ENCODE data around the gene NUP214. TPM values are rescaled to one million over a fixed set of nuclear protein-coding genes. Genes with fewer than 3 reads are reported as not detected.
"Not testable (repeated sequence)": the region's sequence is repeated elsewhere in the genome, so short reads cannot be mapped to it uniquely, and the experiment has no call there.

NUP214 gene
- total RNA-seq, 2 donors from 2014 or later = 105 to 107 TPM

- Mint-ChIP-seq H3K4me3 (no peak overlapping the region), H3K36me3 (ENCODE audit: low read depth) (peaks cover 3% of the 10 kb centered on the region), H3K27ac (no peak overlapping the region), H3K4me1 (peaks cover 4% of the 10 kb centered on the region), H3K27me3 (no peaks in the 10 kb centered on the region)
- no peaks in the 10 kb centered on the region for H3K9me3 ChIP-seq (ENCODE audit: control insufficient read depth, low read length, poor library complexity, severe bottlenecking)
- ATAC-seq = no peak
- DNase-seq = no peak
Observed at GRCh38 chr9:131187957-131188356, 62.6 kb downstream of the NUP214 start.

- ATAC-seq (no peak), DNase-seq (no peak)
- peaks cover 4% of the 10 kb centered on the region for H3K4me1 Mint-ChIP-seq
- H3K4me3 Mint-ChIP-seq = no peak overlapping the region
- no peaks in the 10 kb centered on the region for H3K27me3 Mint-ChIP-seq
- H3K27ac Mint-ChIP-seq = no peak overlapping the region
- no peaks in the 10 kb centered on the region for H3K9me3 ChIP-seq (ENCODE audit: control insufficient read depth, low read length, poor library complexity, severe bottlenecking)
- H3K36me3 Mint-ChIP-seq (ENCODE audit: low read depth) = peaks cover 3% of the 10 kb centered on the region
Observed at GRCh38 chr9:131188976-131189375, 63.6 kb downstream of the NUP214 start.

DNA sequence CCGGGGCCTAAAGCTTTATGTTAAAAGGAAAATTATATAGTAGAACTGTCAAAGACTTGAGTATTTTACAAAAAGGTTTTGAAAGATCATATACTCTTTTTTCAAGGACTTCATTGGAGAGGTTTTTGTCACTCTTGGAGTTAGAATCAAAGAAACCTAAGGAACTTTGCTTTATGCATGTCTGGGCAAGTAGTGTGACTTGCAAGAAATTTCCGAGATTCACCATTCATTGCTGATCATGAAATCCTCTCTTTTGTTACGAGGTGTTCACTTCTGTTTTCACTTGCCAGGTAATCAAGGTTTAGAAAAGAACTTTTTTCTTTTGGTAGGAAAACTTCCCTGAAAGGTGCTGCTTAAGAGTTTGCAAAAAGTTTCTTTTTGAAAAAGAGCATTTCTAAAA lies 64.8 kb downstream of the NUP214 start:
- Mint-ChIP-seq H3K4me1 (peaks cover 4% of the 10 kb centered on the region), H3K27me3 (no peaks in the 10 kb centered on the region), H3K4me3 (no peak overlapping the region), H3K27ac (no peak overlapping the region), H3K36me3 (ENCODE audit: low read depth) (peaks cover 6% of the 10 kb centered on the region)
- ATAC-seq = no peak
- no peak for DNase-seq
- H3K9me3 ChIP-seq (ENCODE audit: control insufficient read depth, low read length, poor library complexity, severe bottlenecking) = no peaks in the 10 kb centered on the region

- not testable (repeated sequence) for H3K36me3 Mint-ChIP-seq (ENCODE audit: low read depth); ATAC-seq; DNase-seq; H3K27me3 Mint-ChIP-seq; H3K4me1 Mint-ChIP-seq; H3K9me3 ChIP-seq (ENCODE audit: control insufficient read depth, low read length, poor library complexity, severe bottlenecking); H3K4me3 Mint-ChIP-seq
- peak overlapping the region; percentile 51 for H3K27ac Mint-ChIP-seq
Observed at GRCh38 chr9:131191032-131191431, 65.6 kb downstream of the NUP214 start.

- no peak for DNase-seq
- no peak overlapping the region for H3K27ac Mint-ChIP-seq
- peaks cover 2% of the 10 kb centered on the region for H3K4me1 Mint-ChIP-seq
- ATAC-seq = no peak
- H3K4me3 Mint-ChIP-seq = no peak overlapping the region
- H3K9me3 ChIP-seq (ENCODE audit: control insufficient read depth, low read length, poor library complexity, severe bottlenecking) = no peaks in the 10 kb centered on the region
- H3K36me3 Mint-ChIP-seq (ENCODE audit: low read depth) = peaks cover 6% of the 10 kb centered on the region
- H3K27me3 Mint-ChIP-seq = no peaks in the 10 kb centered on the region
Observed at GRCh38 chr9:131191857-131192256, 66.5 kb downstream of the NUP214 start.

GRCh38 chr9:131193051-131193450 lies 67.7 kb downstream of the NUP214 start:
- Mint-ChIP-seq H3K4me1 (peaks cover 2% of the 10 kb centered on the region), H3K27ac (no peak overlapping the region), H3K4me3 (no peak overlapping the region), H3K36me3 (ENCODE audit: low read depth) (peaks cover 8% of the 10 kb centered on the region), H3K27me3 (no peaks in the 10 kb centered on the region)
- no peaks in the 10 kb centered on the region for H3K9me3 ChIP-seq (ENCODE audit: control insufficient read depth, low read length, poor library complexity, severe bottlenecking)
- ATAC-seq (no peak), DNase-seq (no peak)

DNA sequence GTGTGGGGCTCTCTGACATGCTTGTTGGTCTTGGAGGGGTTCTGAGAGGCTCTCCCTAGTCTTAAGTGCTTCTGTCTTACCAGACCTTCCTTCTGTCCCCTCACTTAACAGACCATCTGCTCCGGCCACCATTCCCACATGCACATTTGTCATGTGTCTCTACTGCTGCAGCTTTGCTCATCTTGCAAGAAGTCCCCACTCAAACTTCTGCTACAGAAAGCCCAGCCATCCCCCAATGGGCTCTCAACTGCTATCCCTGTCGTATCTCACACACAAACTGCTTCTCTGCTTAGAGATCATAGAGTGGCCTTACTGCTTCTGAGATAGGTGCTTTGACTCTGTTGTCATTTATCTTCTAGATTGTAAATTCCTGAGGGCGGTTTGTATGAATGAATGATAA lies 69.4 kb downstream of the NUP214 start:
- ATAC-seq (no peak), DNase-seq (no peak)
- H3K9me3 ChIP-seq (ENCODE audit: control insufficient read depth, low read length, poor library complexity, severe bottlenecking) = no peaks in the 10 kb centered on the region
- H3K4me3 Mint-ChIP-seq = no peak overlapping the region
- no peak overlapping the region for H3K27ac Mint-ChIP-seq
- H3K27me3 Mint-ChIP-seq = no peaks in the 10 kb centered on the region
- peaks cover 2% of the 10 kb centered on the region for H3K4me1 Mint-ChIP-seq
- H3K36me3 Mint-ChIP-seq (ENCODE audit: low read depth) = peaks cover 9% of the 10 kb centered on the region

GRCh38 chr9:131197160-131197911 lies 72.0 kb downstream of the NUP214 start:
- ATAC-seq (no peak), DNase-seq (no peak)
- Mint-ChIP-seq H3K27me3 (no peaks in the 10 kb centered on the region), H3K27ac (peak overlapping the region; percentile 69), H3K4me1 (no peaks in the 10 kb centered on the region), H3K36me3 (ENCODE audit: low read depth) (peaks cover 8% of the 10 kb centered on the region), H3K4me3 (no peak overlapping the region)
- H3K9me3 ChIP-seq (ENCODE audit: control insufficient read depth, low read length, poor library complexity, severe bottlenecking) = no peaks in the 10 kb centered on the region

DNA sequence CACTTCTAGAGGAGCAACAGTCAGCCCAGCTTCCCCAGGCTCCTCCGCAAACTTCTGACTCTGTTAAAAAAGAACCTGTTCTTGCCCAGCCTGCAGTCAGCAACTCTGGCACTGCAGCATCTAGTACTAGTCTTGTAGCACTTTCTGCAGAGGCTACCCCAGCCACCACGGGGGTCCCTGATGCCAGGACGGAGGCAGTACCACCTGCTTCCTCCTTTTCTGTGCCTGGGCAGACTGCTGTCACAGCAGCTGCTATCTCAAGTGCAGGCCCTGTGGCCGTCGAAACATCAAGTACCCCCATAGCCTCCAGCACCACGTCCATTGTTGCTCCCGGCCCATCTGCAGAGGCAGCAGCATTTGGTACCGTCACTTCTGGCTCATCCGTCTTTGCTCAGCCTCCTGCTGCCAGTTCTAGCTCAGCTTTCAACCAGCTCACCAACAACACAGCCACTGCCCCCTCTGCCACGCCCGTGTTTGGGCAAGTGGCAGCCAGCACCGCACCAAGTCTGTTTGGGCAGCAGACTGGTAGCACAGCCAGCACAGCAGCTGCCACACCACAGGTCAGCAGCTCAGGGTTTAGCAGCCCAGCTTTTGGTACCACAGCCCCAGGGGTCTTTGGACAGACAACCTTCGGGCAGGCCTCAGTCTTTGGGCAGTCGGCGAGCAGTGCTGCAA lies 72.8 kb downstream of the NUP214 start:
- no peaks in the 10 kb centered on the region for H3K9me3 ChIP-seq (ENCODE audit: control insufficient read depth, low read length, poor library complexity, severe bottlenecking)
- Mint-ChIP-seq H3K4me1 (no peaks in the 10 kb centered on the region), H3K36me3 (ENCODE audit: low read depth) (peaks cover 8% of the 10 kb centered on the region), H3K27ac (peak overlapping the region; percentile 69), H3K27me3 (no peaks in the 10 kb centered on the region), H3K4me3 (no peak overlapping the region)
- DNase-seq (no peak), ATAC-seq (no peak)

GRCh38 chr9:131201856-131202255 lies 76.5 kb downstream of the NUP214 start:
- H3K36me3 Mint-ChIP-seq (ENCODE audit: low read depth) = peaks cover 5% of the 10 kb centered on the region
- ATAC-seq (no peak), DNase-seq (no peak)
- no peaks in the 10 kb centered on the region for H3K9me3 ChIP-seq (ENCODE audit: control insufficient read depth, low read length, poor library complexity, severe bottlenecking)
- H3K4me3 Mint-ChIP-seq = no peak overlapping the region
- no peak overlapping the region for H3K27ac Mint-ChIP-seq
- H3K4me1 Mint-ChIP-seq = no peaks in the 10 kb centered on the region
- no peaks in the 10 kb centered on the region for H3K27me3 Mint-ChIP-seq

DNA sequence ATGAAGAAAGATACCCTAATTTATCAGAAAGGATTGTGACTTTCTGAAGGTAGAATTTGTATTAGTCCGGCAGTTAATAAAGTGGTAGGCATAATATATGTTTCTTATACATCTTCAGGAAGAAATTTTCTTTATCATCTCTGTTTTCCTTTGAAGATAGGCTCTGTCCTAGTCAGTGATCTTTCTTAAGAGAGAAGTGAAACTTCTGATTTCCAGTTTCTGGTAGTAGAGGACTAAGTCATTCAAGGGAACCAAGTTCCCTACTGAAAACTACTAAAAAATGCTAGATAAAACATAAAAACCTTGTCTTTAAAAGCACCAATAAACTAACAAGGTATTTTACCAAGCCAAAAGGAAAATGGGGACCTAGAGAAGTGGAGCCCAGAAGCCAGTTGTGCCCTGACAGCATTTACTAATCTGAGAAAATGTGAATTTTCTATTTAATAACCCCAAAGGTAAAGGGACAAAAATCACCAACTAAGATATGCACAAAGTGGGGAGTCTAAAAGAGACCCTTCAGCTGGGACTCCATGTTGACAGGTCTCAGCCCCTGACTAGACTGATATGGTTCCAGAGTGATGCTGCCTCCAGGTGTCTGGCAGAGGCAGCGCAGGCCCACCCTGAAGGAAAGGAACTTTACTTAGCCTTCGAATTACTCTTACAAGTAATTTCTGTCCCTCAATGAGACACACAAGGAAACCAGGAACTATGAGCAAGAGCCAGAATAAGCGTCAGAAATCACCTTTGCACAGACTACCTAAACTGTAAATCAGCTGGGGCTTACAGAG lies 78.2 kb downstream of the NUP214 start:
- Mint-ChIP-seq H3K27me3 (no peaks in the 10 kb centered on the region), H3K36me3 (ENCODE audit: low read depth) (peaks cover 4% of the 10 kb centered on the region), H3K4me1 (no peaks in the 10 kb centered on the region), H3K4me3 (no peak overlapping the region), H3K27ac (peak overlapping the region; percentile 43)
- ATAC-seq (no peak), DNase-seq (no peak)
- H3K9me3 ChIP-seq (ENCODE audit: control insufficient read depth, low read length, poor library complexity, severe bottlenecking) = no peaks in the 10 kb centered on the region

DNA sequence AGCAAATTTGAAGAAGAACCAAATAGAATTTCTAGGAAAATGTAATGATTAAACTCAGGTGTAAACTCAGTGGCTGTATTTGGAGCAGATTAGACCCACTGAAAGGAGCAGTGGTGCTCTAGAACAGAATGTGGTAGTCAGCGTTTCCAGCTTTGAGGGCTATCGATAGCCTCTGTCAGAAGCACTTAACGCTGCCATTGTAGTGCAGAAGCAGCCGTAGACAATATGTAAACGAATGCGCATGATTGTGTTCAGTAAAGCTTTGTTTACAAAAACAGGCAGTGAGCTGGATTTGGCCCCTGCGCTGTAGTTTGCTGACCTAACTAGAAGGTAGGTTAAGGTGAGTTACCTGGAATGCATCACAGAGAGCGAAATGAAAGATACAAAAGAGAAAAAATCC lies 78.9 kb downstream of the NUP214 start:
- no peak overlapping the region for H3K27ac Mint-ChIP-seq
- no peak overlapping the region for H3K4me3 Mint-ChIP-seq
- no peak for DNase-seq
- H3K27me3 Mint-ChIP-seq = no peaks in the 10 kb centered on the region
- H3K9me3 ChIP-seq (ENCODE audit: control insufficient read depth, low read length, poor library complexity, severe bottlenecking) = no peaks in the 10 kb centered on the region
- no peak for ATAC-seq
- peaks cover 4% of the 10 kb centered on the region for H3K36me3 Mint-ChIP-seq (ENCODE audit: low read depth)
- H3K4me1 Mint-ChIP-seq = no peaks in the 10 kb centered on the region

DNA sequence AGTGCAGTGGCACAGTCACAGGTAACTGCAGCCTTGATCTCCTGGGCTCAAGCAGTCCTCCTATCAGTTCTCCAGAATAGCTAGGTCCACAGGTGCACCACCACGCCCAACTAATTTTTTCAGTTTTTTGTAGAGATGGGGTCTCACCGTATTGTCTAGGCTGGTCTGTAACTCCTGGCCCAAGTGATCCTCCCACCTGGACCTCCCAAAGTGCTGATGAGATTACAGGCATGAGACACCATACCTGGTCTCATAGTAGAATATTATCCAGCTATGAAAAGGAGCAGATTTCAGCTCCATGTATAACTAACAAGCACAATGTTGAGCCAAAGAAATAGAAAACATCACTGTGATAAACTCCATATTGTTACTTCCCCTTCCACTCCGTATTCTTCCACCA lies 81.1 kb downstream of the NUP214 start:
- DNase-seq = no peak
- no peak overlapping the region for H3K27ac Mint-ChIP-seq

More for the DNA sequence above, 81.1 kb downstream of the NUP214 start:
- peaks cover 8% of the 10 kb centered on the region for H3K36me3 Mint-ChIP-seq (ENCODE audit: low read depth)
- no peaks in the 10 kb centered on the region for H3K4me1 Mint-ChIP-seq
- no peaks in the 10 kb centered on the region for H3K27me3 Mint-ChIP-seq
- peaks cover 6% of the 10 kb centered on the region for H3K9me3 ChIP-seq (ENCODE audit: control insufficient read depth, low read length, poor library complexity, severe bottlenecking)
- H3K4me3 Mint-ChIP-seq = no peak overlapping the region
- no peak for ATAC-seq

All from T-helper 17 cell (primary cell).